A549 (cell line): ENCODE measurements around the gene GREB1. TPM values are rescaled to one million over a fixed set of nuclear protein-coding genes. Genes with fewer than 3 reads are reported as not detected.
A peak's percentile ranks its signal among the peaks of the same experiment; 100 is the strongest.

Experiments used
- ATAC-seq, 2 experiments: fragments of 200-7000 bp in 1 of 2; fragments of >200 bp in 1 of 2; cut with Nextera tagmentation in 1 of 2; cut with Tn5 transposase in 1 of 2; 3 replicates each; pipeline versions ENCODE4 v1.8.0 to v1.9.1; 2018 to 2020; ENCODE audit warnings: mild to moderate bottlenecking in 1 of 2, moderate library complexity in 1 of 2
- CTCF ChIA-PET: fragments of 300-600 bp; sonication (Branson Sonifier 250); formaldehyde crosslinking; extraction: SDS; loops from one replicate; lab custom pipeline; 2021; ENCODE audit warnings: antibody characterized with exemption, inconsistent platforms; lab: Yijun Ruan, JAX
- POLR2A ChIA-PET: fragments of 350-600 bp; formaldehyde crosslinking; extraction: SDS; loops from one replicate; lab custom pipeline; 2021; ENCODE audit warnings: antibody characterized with exemption, inconsistent platforms; lab: Yijun Ruan, JAX
- DNase-seq, 2 experiments: peaks; one replicate each; pipeline versions ENCODE4 v3.0.0 to v3.0.0-alpha.2; 2011 to 2016; ENCODE audit warnings: low read depth in 1 of 2, low spot score in 1 of 2
- FAIRE-seq: peaks from 2 replicates; lab custom pipeline; 2011; peaks lifted over from hg19 to GRCh38; lab: Jason Lieb, UNC
- H3K27ac ChIP-seq, 2 experiments: fragments of >200 bp; sonication (Bioruptor Twin); formaldehyde crosslinking; 3 replicates each; pipeline ENCODE4 v1.5.1; 2016 to 2017
- H3K4me1 ChIP-seq: fragments of >200 bp; sonication (Bioruptor Twin); formaldehyde crosslinking; 3 replicates; pipeline ENCODE4 v1.6.1; 2016
- H3K4me2 ChIP-seq: fragments of >200 bp; sonication (Bioruptor Twin); formaldehyde crosslinking; 3 replicates; pipeline ENCODE4 v1.6.1; 2016
- H3K4me3 ChIP-seq: fragments of >200 bp; sonication (Bioruptor Twin); formaldehyde crosslinking; 3 replicates; pipeline ENCODE4 v1.5.1; 2016
- H3K9me3 ChIP-seq: fragments of >200 bp; sonication (Bioruptor Twin); formaldehyde crosslinking; 3 replicates; pipeline ENCODE4 v1.6.1; 2016
- CBX2 ChIP-seq: fragments of 200-600 bp; sonication (generic); IDR thresholded peaks from 2 replicates; pipeline ENCODE4 v1.6.1; 2016; ENCODE audit warnings: low read depth, mild to moderate bottlenecking, borderline replicate concordance
- CTCF ChIP-seq: fragments of >200 bp; sonication (Bioruptor Twin); formaldehyde crosslinking; IDR thresholded peaks from 3 replicates; pipeline ENCODE4 v1.5.1; 2016
- EHF ChIP-seq: fragments of 250-450 bp; sonication (Bioruptor Pico); IDR thresholded peaks from 2 replicates; pipeline ENCODE4 v1.5.0; 2020; ENCODE audit warnings: mild to moderate bottlenecking
- EHMT2 ChIP-seq: fragments of 200-600 bp; sonication (generic); IDR thresholded peaks from 2 replicates; pipeline ENCODE4 v1.6.1; 2016; ENCODE audit warnings: antibody characterized with exemption, low read depth, mild to moderate bottlenecking, moderate library complexity
- EP300 ChIP-seq, 2 experiments: fragments of >200 bp; sonication (Bioruptor Twin); formaldehyde crosslinking; IDR thresholded peaks; 2 replicates in 1 of 2; 3 replicates in 1 of 2; pipeline ENCODE4 v1.6.1; 2016 to 2017
- HEYL ChIP-seq: fragments of 250-450 bp; sonication (Bioruptor Pico); IDR thresholded peaks from 2 replicates; pipeline ENCODE4 v1.8.0; 2021; ENCODE audit warnings: mild to moderate bottlenecking, moderate library complexity
- HOXA7 ChIP-seq: fragments of 250-450 bp; sonication (Bioruptor Pico); IDR thresholded peaks from 2 replicates; pipeline ENCODE4 v1.5.0; 2020; ENCODE audit warnings: mild to moderate bottlenecking, moderate library complexity
- HOXB5 ChIP-seq: fragments of 250-450 bp; sonication (Bioruptor Pico); IDR thresholded peaks from 2 replicates; pipeline ENCODE4 v1.5.0; 2020; ENCODE audit warnings: mild to moderate bottlenecking, moderate library complexity
- JUN ChIP-seq, 2 experiments: fragments of >200 bp; sonication (Bioruptor Twin); formaldehyde crosslinking; IDR thresholded peaks; 2 replicates in 1 of 2; 3 replicates in 1 of 2; pipeline ENCODE4 v1.6.1; 2016 to 2017
- MAX ChIP-seq: IDR thresholded peaks from 2 replicates; pipeline ENCODE4 v1.6.1; 2012
- NFE2L2 ChIP-seq: fragments of 150-350 bp; conservative IDR thresholded peaks from 2 replicates; pipeline ENCODE4 v1.6.1; 2014; ENCODE audit warnings: low read length
- NPAS2 ChIP-seq: fragments of 250-450 bp; sonication (Bioruptor Pico); IDR thresholded peaks from 2 replicates; pipeline ENCODE4 v1.8.0; 2022; ENCODE audit warnings: mild to moderate bottlenecking, moderate library complexity, borderline replicate concordance
- NR3C1 ChIP-seq: fragments of >200 bp; sonication (Bioruptor Twin); formaldehyde crosslinking; IDR thresholded peaks from 3 replicates; pipeline ENCODE4 v1.6.1; 2017
- PBX3 ChIP-seq: IDR thresholded peaks from 2 replicates; pipeline ENCODE4 v1.6.1; 2012
- POLR2AphosphoS2 ChIP-seq: conservative IDR thresholded peaks from 2 replicates; pipeline ENCODE4 v1.6.1; 2012; ENCODE audit warnings: low read length, improper control_type of control experiment, inconsistent platforms
- RAD21 ChIP-seq, 2 experiments: fragments of >200 bp in 1 of 2; sonication (Bioruptor Twin) in 1 of 2; formaldehyde crosslinking in 1 of 2; IDR thresholded peaks in 1 of 2; conservative IDR thresholded peaks in 1 of 2; 2 replicates in 1 of 2; 3 replicates in 1 of 2; pipeline ENCODE4 v1.6.1; 2012 to 2018; ENCODE audit warnings: inconsistent platforms in 1 of 2
- REST ChIP-seq: fragments of 200-600 bp; sonication (generic); IDR thresholded peaks from 2 replicates; pipeline ENCODE4 v1.6.1; 2016; ENCODE audit warnings: antibody characterized with exemption, mild to moderate bottlenecking, moderate library complexity
- RFX5 ChIP-seq: fragments of 450-650 bp; IDR thresholded peaks from 2 replicates; pipeline ENCODE4 v1.7.1; 2014; ENCODE audit warnings: antibody characterized with exemption, mild to moderate bottlenecking, moderate library complexity
- SMC3 ChIP-seq: fragments of >200 bp; sonication (Bioruptor Twin); formaldehyde crosslinking; IDR thresholded peaks from 3 replicates; pipeline ENCODE4 v1.6.1; 2018; ENCODE audit warnings: inconsistent platforms
- TP53 ChIP-seq: fragments of 250-450 bp; sonication (Bioruptor Pico); IDR thresholded peaks from 2 replicates; pipeline ENCODE4 v1.5.0; 2021; ENCODE audit warnings: mild to moderate bottlenecking, moderate library complexity
- ZC3H11A ChIP-seq: fragments of 450-650 bp; IDR thresholded peaks from 2 replicates; pipeline ENCODE4 v1.6.1; 2014; ENCODE audit warnings: antibody characterized with exemption, mild to moderate bottlenecking
- WGBS: methylation state at CpG from one replicate; pipeline ENCODE4 v1.1.6; 2017; ENCODE audit errors: missing lambda C conversion rate; 5-methylcytosine and 5-hydroxymethylcytosine counted together
- polyA plus RNA-seq, 4 experiments: library from polyadenylated mRNA; depleted of rRNA in 3 of 4; stranded (reverse); fragments of >200 nt; fragmentation: RNase III in 1 of 4; extraction: RNeasy Plus Mini Kit Qiagen cat#74134 plus additional on column Dnase treatment in 1 of 4; gene quantifications; 2 replicates in 3 of 4; 3 replicates in 1 of 4; pipeline ENCODE4 v1.2.3, GENCODE V29; 2011 to 2017

GREB1 gene
- polyA plus RNA-seq, 2 of the 4 experiments (the other 2 are of a cell fraction), result 1.1 to 1.3 TPM

GRCh38 chr2:11532416-11533055 is 1.3 kb upstream of the GREB1 start:
- no peak overlapping the region for H3K27ac ChIP-seq
- 31% methylated on average over 10 of the region's 10 CpGs for WGBS
- H3K9me3 ChIP-seq, result no peaks in the 10 kb centered on the region
- H3K4me1 ChIP-seq, result 0 out of 3 replicates have a peak, but pooled peaks cover 7% of the 10 kb centered on the region
- ATAC-seq, result no peak; a peak in 1 of 6 replicates
- H3K4me2 ChIP-seq, result 0 out of 3 replicates have a peak overlapping the region, but pooled peaks have one; percentile 9
- no peak for FAIRE-seq
- no peak for DNase-seq
- H3K4me3 ChIP-seq, result no peak overlapping the region
- no peak for TF ChIP-seq EHF (CRISPR knock-in tag)
- TF ChIP-seq POLR2AphosphoS2, result no peak
- no peak for TF ChIP-seq EP300 (IDR thresholded peaks at IDR 0.05)
- no peak for TF ChIP-seq NR3C1
- no peak for TF ChIP-seq NFE2L2
- no peak for TF ChIP-seq CBX2
- ChIA-PET POLR2A (no interaction called here), CTCF (interaction anchor here (0.6 to 4.2 kb wide), 7 partner anchors 8 to 527 kb away, joined by 3 to 23 read pairs (median 4); no protein-coding TSS in a partner anchor)

GRCh38 chr2:11534071-11534745 is 363 bp downstream of the GREB1 start:
- Histone ChIP-seq H3K27ac (no peak overlapping the region), H3K4me3 (no peak overlapping the region), H3K4me1 (0 out of 3 replicates have a peak, but pooled peaks cover 7% of the 10 kb centered on the region), H3K4me2 (no peak overlapping the region), H3K9me3 (no peaks in the 10 kb centered on the region)
- CTCF ChIA-PET, result interaction anchor here (0.7 to 4.2 kb wide), 4 partner anchors 13 to 702 kb away, joined by 3 to 23 read pairs (median 3); no protein-coding TSS in a partner anchor
- POLR2A ChIA-PET, result no interaction called here
- WGBS, result 46% methylated on average over 7 of the region's 7 CpGs
- ATAC-seq, result no peak
- no peak for TF ChIP-seq TP53 (CRISPR knock-in tag)
- TF ChIP-seq EHMT2, result no peak
- no peak for TF ChIP-seq CTCF
- no peak for TF ChIP-seq PBX3
- no peak for TF ChIP-seq RAD21 (conservative IDR thresholded peaks at IDR 0.05 in 1 of 2, IDR thresholded peaks at IDR 0.05 in 1 of 2)
- no peak for TF ChIP-seq HEYL (CRISPR knock-in tag)
- TF ChIP-seq NPAS2 (CRISPR knock-in tag), result no peak
- no peak for TF ChIP-seq JUN (IDR thresholded peaks at IDR 0.05)
- TF ChIP-seq NFE2L2, result no peak
- no peak for TF ChIP-seq HOXA7 (CRISPR knock-in tag)
- no peak for TF ChIP-seq MAX
- TF ChIP-seq SMC3, result no peak
- TF ChIP-seq HOXB5 (CRISPR knock-in tag), result no peak
- no peak for TF ChIP-seq RFX5
- TF ChIP-seq REST, result no peak
- TF ChIP-seq ZC3H11A, result no peak
- no peak for FAIRE-seq
- DNase-seq, result no peak
